Rectal smooth muscle tissue (tissue), 1 donor: ENCODE results near the gene ELANE.

Experiments
- H3K27ac ChIP-seq: one replicate; pipeline ENCODE4 v1.7.0; 2013; ENCODE audit warnings: low read depth, low read length, inconsistent platforms
- H3K27me3 ChIP-seq: one replicate; pipeline ENCODE4 v1.7.0; 2013; ENCODE audit warnings: low read length; ENCODE audit not compliant: control insufficient read depth, insufficient read depth
- H3K36me3 ChIP-seq: one replicate; pipeline ENCODE4 v1.7.0; 2013; ENCODE audit warnings: low read length; ENCODE audit not compliant: control insufficient read depth, insufficient read depth
- H3K4me1 ChIP-seq: one replicate; pipeline ENCODE4 v1.7.0; 2013; ENCODE audit warnings: low read length; ENCODE audit not compliant: control insufficient read depth, insufficient read depth
- H3K4me3 ChIP-seq: one replicate; pipeline ENCODE4 v1.7.0; 2013; ENCODE audit warnings: low read length
- H3K9ac ChIP-seq: one replicate; pipeline ENCODE4 v1.7.0; 2013; ENCODE audit warnings: low read length

The ELANE gene

DNA sequence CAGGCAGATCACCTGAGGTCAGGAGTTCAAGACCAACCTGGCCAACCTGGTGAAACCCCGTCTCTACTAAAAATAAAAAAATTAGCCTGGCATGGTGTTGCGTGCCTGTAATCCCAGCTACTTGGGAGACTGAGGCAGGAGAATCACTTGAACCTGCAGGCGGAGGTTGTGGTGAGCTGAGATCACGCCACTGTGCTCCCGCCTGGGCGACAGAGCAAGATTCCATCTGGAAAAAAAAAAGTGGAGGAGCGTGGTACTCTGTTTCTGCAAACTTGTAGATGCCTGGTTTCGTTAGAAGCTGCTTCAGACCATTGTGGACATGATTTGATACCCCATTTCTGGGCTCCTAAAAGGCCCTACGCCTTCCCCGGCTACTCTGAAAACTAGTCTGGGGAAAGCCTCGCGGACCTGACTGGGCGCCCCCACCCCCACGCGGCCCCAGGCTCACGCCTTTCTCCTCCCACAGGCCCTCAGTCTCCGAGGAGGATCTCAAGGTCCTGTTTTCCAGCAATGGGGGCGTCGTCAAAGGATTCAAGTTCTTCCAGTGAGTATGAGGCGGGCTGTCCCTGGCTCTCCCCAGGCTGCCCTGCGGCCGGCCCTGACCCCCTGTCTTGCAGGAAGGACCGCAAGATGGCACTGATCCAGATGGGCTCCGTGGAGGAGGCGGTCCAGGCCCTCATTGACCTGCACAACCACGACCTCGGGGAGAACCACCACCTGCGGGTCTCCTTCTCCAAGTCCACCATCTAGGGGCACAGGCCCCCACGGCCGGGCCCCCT, 41.8 kb upstream of the ELANE start:
- no peaks in the 10 kb centered on the region for H3K27me3 ChIP-seq
- peaks cover 41% of the 10 kb centered on the region for H3K36me3 ChIP-seq
- H3K9ac ChIP-seq = no peak overlapping the region
- H3K4me1 ChIP-seq = no peaks in the 10 kb centered on the region
- no peak overlapping the region for H3K27ac ChIP-seq
- H3K4me3 ChIP-seq = no peak overlapping the region

DNA sequence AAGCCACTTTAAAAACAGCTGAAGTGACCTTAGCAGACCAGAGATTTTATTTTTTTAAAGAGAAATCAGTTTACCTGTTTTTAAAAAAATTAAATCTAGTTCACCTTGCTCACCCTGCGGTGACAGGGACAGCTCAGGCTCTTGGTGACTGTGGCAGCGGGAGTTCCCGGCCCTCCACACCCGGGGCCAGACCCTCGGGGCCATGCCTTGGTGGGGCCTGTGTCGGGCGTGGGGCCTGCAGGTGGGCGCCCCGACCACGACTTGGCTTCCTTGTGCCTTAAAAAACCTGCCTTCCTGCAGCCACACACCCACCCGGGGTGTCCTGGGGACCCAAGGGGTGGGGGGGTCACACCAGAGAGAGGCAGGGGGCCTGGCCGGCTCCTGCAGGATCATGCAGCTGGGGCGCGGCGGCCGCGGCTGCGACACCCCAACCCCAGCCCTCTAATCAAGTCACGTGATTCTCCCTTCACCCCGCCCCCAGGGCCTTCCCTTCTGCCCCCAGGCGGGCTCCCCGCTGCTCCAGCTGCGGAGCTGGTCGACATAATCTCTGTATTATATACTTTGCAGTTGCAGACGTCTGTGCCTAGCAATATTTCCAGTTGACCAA, 41.1 kb upstream of the ELANE start:
- Histone ChIP-seq H3K27me3 (no peaks in the 10 kb centered on the region), H3K36me3 (peaks cover 34% of the 10 kb centered on the region), H3K4me3 (no peak overlapping the region), H3K27ac (no peak overlapping the region), H3K4me1 (no peaks in the 10 kb centered on the region), H3K9ac (no peak overlapping the region)

DNA sequence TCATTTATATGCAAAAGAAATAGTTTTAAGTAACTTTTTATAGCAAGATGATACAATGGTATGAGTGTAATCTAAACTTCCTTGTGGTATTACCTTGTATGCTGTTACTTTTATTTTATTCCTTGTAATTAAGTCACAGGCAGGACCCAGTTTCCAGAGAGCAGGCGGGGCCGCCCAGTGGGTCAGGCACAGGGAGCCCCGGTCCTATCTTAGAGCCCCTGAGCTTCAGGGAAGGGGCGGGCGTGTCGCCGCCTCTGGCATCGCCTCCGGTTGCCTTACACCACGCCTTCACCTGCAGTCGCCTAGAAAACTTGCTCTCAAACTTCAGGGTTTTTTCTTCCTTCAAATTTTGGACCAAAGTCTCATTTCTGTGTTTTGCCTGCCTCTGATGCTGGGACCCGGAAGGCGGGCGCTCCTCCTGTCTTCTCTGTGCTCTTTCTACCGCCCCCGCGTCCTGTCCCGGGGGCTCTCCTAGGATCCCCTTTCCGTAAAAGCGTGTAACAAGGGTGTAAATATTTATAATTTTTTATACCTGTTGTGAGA, 40.5 kb upstream of the ELANE start:
- no peaks in the 10 kb centered on the region for H3K27me3 ChIP-seq
- no peak overlapping the region for H3K4me3 ChIP-seq
- no peaks in the 10 kb centered on the region for H3K4me1 ChIP-seq
- no peak overlapping the region for H3K27ac ChIP-seq
- no peak overlapping the region for H3K9ac ChIP-seq
- H3K36me3 ChIP-seq = peaks cover 31% of the 10 kb centered on the region

DNA sequence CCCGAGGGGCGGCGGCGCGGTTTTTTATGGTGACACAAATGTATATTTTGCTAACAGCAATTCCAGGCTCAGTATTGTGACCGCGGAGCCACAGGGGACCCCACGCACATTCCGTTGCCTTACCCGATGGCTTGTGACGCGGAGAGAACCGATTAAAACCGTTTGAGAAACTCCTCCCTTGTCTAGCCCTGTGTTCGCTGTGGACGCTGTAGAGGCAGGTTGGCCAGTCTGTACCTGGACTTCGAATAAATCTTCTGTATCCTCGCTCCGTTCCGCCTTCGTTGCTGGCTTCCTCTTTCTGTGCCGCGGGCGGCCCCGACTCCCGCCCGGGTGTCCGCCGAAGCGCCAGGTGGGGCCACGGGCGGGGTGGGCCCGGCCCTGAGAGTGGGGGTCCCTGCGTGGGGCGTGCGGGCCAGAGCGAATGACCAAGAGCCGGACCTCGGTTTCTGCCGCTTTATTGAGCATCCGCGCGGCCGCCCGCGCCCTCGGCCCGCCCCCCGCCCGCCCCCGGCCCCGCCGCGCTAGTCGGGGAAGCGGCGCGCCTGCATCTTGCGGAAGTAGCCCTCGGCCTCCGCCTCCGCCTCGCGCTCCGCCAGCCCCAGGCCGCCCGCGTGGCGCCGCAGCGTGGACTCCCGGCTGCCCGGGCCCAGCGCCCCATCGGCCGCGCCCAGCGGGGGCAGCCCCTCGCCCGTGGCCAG, 39.9 kb upstream of the ELANE start:
- Histone ChIP-seq H3K36me3 (peaks cover 27% of the 10 kb centered on the region), H3K4me1 (no peaks in the 10 kb centered on the region), H3K27ac (no peak overlapping the region), H3K27me3 (no peaks in the 10 kb centered on the region), H3K9ac (no peak overlapping the region), H3K4me3 (no peak overlapping the region)

DNA sequence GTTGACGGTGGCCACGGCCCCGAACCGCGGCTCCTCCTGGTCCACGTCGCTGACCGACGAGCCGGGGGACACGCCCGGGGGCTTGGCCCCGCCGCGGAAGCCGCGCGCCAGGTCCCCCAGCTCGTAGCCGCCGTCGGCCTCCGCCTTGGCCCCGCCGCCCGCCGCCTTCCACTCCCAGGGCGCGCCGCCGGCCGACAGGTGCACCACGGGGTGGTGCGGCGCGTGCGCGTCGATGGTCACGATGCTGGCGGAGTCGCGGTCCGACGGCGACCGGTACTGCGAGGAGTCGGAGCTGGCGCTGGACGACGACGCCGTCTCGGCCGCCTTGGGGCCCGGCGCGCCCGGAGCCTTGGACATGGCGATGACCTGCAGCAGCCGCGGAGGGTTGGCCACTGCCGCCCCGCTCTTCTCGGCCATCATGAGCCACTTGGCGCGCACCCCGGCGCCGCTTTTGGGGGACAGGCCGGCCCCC, 39.3 kb upstream of the ELANE start:
- peaks cover 24% of the 10 kb centered on the region for H3K36me3 ChIP-seq
- H3K27me3 ChIP-seq = no peaks in the 10 kb centered on the region
- H3K27ac ChIP-seq = no peak overlapping the region
- H3K4me3 ChIP-seq = no peak overlapping the region
- H3K9ac ChIP-seq = no peak overlapping the region
- no peaks in the 10 kb centered on the region for H3K4me1 ChIP-seq

GRCh38 chr19:813219-814151, 38.6 kb upstream of the ELANE start:
- Histone ChIP-seq H3K4me1 (no peaks in the 10 kb centered on the region), H3K36me3 (peaks cover 20% of the 10 kb centered on the region)

GRCh38 chr19:814152-815078, 37.7 kb upstream of the ELANE start:
- Histone ChIP-seq H3K4me1 (no peaks in the 10 kb centered on the region), H3K9ac (no peak overlapping the region), H3K27me3 (no peaks in the 10 kb centered on the region), H3K4me3 (no peak overlapping the region), H3K36me3 (peaks cover 16% of the 10 kb centered on the region), H3K27ac (no peak overlapping the region)

More at GRCh38 chr19:813219-814151, 38.6 kb upstream of the ELANE start:
- no peak overlapping the region for H3K27ac ChIP-seq
- no peaks in the 10 kb centered on the region for H3K27me3 ChIP-seq
- H3K4me3 ChIP-seq = no peak overlapping the region
- no peak overlapping the region for H3K9ac ChIP-seq

- Histone ChIP-seq H3K4me3 (no peak overlapping the region), H3K9ac (no peak overlapping the region), H3K36me3 (peaks cover 11% of the 10 kb centered on the region), H3K4me1 (no peaks in the 10 kb centered on the region), H3K27me3 (no peaks in the 10 kb centered on the region), H3K27ac (no peak overlapping the region)
These were observed 36.9 kb upstream of the ELANE start for GRCh38 chr19:815079-815774.

DNA sequence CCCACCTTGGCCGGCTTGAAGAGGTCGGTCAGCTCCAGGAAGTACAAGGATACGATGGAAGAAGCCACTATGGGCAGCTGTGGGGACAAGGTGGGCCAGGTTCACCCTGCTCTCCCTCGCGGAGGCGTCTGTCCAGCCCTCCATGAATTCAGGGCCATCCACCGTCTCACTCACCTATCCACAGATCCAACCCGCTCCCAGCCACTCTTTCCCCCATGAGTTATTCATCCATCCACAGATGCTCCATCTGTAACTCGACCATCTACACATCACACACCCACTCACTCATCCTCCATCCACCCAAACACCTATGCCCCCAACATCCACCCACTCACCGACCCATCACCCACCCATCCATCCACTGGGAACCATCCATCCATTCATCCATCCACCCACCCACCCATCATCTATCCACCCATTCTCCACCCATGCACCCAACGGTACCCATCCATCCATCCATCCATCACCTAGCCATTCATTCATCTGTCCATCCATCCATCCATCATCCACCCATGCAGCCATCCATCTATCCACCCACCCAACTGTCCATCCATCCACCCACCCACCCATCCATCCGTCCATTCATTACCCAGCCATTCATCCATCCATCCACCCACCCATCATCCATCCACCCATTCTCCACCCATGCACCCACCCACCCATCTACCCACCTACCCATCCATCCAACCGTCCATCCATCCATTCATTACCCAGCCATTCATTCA, 36.2 kb upstream of the ELANE start:
- no peak overlapping the region for H3K27ac ChIP-seq
- no peaks in the 10 kb centered on the region for H3K4me1 ChIP-seq

GRCh38 chr19:816500-816857, 35.6 kb upstream of the ELANE start:
- Histone ChIP-seq H3K4me3 (no peak overlapping the region), H3K27me3 (no peaks in the 10 kb centered on the region), H3K36me3 (peaks cover 5% of the 10 kb centered on the region), H3K27ac (no peak overlapping the region), H3K4me1 (no peaks in the 10 kb centered on the region), H3K9ac (no peak overlapping the region)

More for the DNA sequence above, 36.2 kb upstream of the ELANE start:
- Histone ChIP-seq H3K9ac (no peak overlapping the region), H3K36me3 (peaks cover 6% of the 10 kb centered on the region), H3K4me3 (no peak overlapping the region), H3K27me3 (no peaks in the 10 kb centered on the region)
